Endothelial cell of umbilical vein (primary cell): ENCODE measurements around the gene TNFAIP1. TPM values are rescaled to one million over a fixed set of nuclear protein-coding genes. Genes with fewer than 3 reads are reported as not detected.
A peak's percentile ranks its signal among the peaks of the same experiment; 100 is the strongest.

Experiments used
- BruUV-seq: library from RNA; stranded (reverse); fragments of 400-500 nt; replicated peaks from 2 replicates; lab custom pipeline; 2021; lab: Mats Ljungman, UMichigan
- CTCF ChIA-PET: fragments of 300-600, 350-600 bp; sonication (Branson Sonifier 250); formaldehyde crosslinking; loops from one replicate; lab custom pipeline; 2021; ENCODE audit warnings: antibody characterized with exemption, inconsistent platforms; lab: Charles Lee
- POLR2A ChIA-PET: fragments of 300-600, 350-600 bp; sonication (Branson Sonifier 250); formaldehyde crosslinking; loops from one replicate; lab custom pipeline; 2021; ENCODE audit warnings: antibody characterized with exemption, inconsistent platforms; lab: Charles Lee
- DNase-seq: peaks from one replicate; pipeline ENCODE4 v3.0.0-alpha.2; 2011; ENCODE audit warnings: low read depth, low spot score
- FAIRE-seq: peaks from 2 replicates; lab custom pipeline; 2011; peaks lifted over from hg19 to GRCh38; lab: Jason Lieb, UNC
- H2AFZ ChIP-seq: 2 replicates; pipeline ENCODE4 v1.6.0; 2012; ENCODE audit warnings: low read depth, low read length, control low read depth, inconsistent platforms
- H3K27ac ChIP-seq: 2 replicates; pipeline ENCODE4 v1.5.1; 2011; ENCODE audit warnings: low read depth, mild to moderate bottlenecking, control low read depth, low read length, moderate library complexity; ENCODE audit not compliant: insufficient read depth
- H3K27me3 ChIP-seq, 2 experiments: 2 replicates each; pipeline versions ENCODE4 v1.6.0 to v1.6.1; 2011; ENCODE audit warnings: low read length in 2 of 2, mixed read lengths in 1 of 2; ENCODE audit not compliant: control insufficient read depth in 2 of 2, insufficient read depth in 2 of 2
- H3K36me3 ChIP-seq, 2 experiments: 2 replicates in 1 of 2; 3 replicates in 1 of 2; pipeline ENCODE4 v1.5.1; 2011; ENCODE audit warnings: low read length in 2 of 2, mild to moderate bottlenecking in 1 of 2, moderate library complexity in 1 of 2; ENCODE audit not compliant: control insufficient read depth in 2 of 2, insufficient read depth in 2 of 2; ENCODE audit errors: extremely low read depth in 1 of 2
- H3K4me1 ChIP-seq: 3 replicates; pipeline ENCODE4 v1.5.1; 2011; ENCODE audit warnings: mild to moderate bottlenecking, low read length; ENCODE audit not compliant: control insufficient read depth, insufficient read depth; ENCODE audit errors: extremely low read depth
- H3K4me2 ChIP-seq: 2 replicates; pipeline ENCODE4 v1.6.1; 2011; ENCODE audit warnings: low read length, control low read depth, mixed read lengths; ENCODE audit not compliant: insufficient read depth
- H3K4me3 ChIP-seq, 3 experiments: fragments of 200-600 bp in 1 of 3; sonication (generic), shearing (Covaris generic) in 1 of 3; replicated peaks in 1 of 3; 2 replicates each; pipeline ENCODE4 v1.5.1; 2011 to 2016; ENCODE audit warnings: control low read depth in 3 of 3, low read length in 3 of 3, mild to moderate bottlenecking in 2 of 3, inconsistent platforms in 1 of 3, low read depth in 1 of 3, moderate library complexity in 1 of 3; ENCODE audit not compliant: insufficient read depth in 1 of 3
- H3K79me2 ChIP-seq: 2 replicates; pipeline ENCODE4 v1.6.0; 2012; ENCODE audit warnings: low read length, inconsistent platforms; ENCODE audit not compliant: control insufficient read depth, insufficient read depth
- H3K9ac ChIP-seq: replicated peaks from 2 replicates; pipeline ENCODE3; 2011; ENCODE audit warnings: low read length, control low read depth; ENCODE audit not compliant: insufficient read depth; ENCODE audit errors: extremely low read depth
- H3K9me1 ChIP-seq: replicated peaks from 3 replicates; pipeline ENCODE4 v1.6.0; 2011; ENCODE audit warnings: mild to moderate bottlenecking, low read length; ENCODE audit not compliant: control insufficient read depth, insufficient read depth; ENCODE audit errors: extremely low read depth
- H3K9me3 ChIP-seq: replicated peaks from 2 replicates; pipeline ENCODE4 v1.5.1; 2012; ENCODE audit warnings: low read length, inconsistent platforms; ENCODE audit not compliant: control insufficient read depth, insufficient read depth
- H4K20me1 ChIP-seq: replicated peaks from 2 replicates; pipeline ENCODE3; 2011; ENCODE audit warnings: mild to moderate bottlenecking, low read length; ENCODE audit not compliant: control insufficient read depth, insufficient read depth; ENCODE audit errors: extremely low read depth
- EZH2 ChIP-seq: IDR thresholded peaks from 2 replicates; pipeline ENCODE4 v1.6.1; 2012; ENCODE audit warnings: borderline replicate concordance, low read depth, mild to moderate bottlenecking, moderate library complexity, low read length, inconsistent platforms; ENCODE audit not compliant: severe bottlenecking
- FOS ChIP-seq: IDR thresholded peaks from 2 replicates; pipeline ENCODE4 v1.6.1; 2011; ENCODE audit warnings: mild to moderate bottlenecking, low read length, moderate library complexity, borderline replicate concordance; ENCODE audit not compliant: insufficient read depth
- GATA2 ChIP-seq: IDR thresholded peaks from 2 replicates; pipeline ENCODE4 v1.7.0; 2011; ENCODE audit warnings: low read depth, mild to moderate bottlenecking, moderate library complexity, mixed read lengths, low read length; ENCODE audit not compliant: insufficient read length, insufficient read depth
- JUN ChIP-seq: IDR thresholded peaks from 2 replicates; pipeline ENCODE4 v1.6.1; 2011; ENCODE audit warnings: borderline replicate concordance, low read depth; ENCODE audit not compliant: insufficient read length, insufficient read depth
- MAX ChIP-seq: IDR thresholded peaks from 2 replicates; pipeline ENCODE4 v1.6.1; 2011; ENCODE audit not compliant: insufficient read depth, insufficient read length
- MYC ChIP-seq: IDR thresholded peaks from one replicate; pipeline ENCODE4 v1.6.1; 2011; ENCODE audit warnings: mild to moderate bottlenecking, low read depth, low read length
- POLR2A ChIP-seq: IDR thresholded peaks from 2 replicates; pipeline ENCODE4 v1.6.1; 2012; ENCODE audit warnings: low read depth, mild to moderate bottlenecking, control low read depth, low read length
- POLR2AphosphoS5 ChIP-seq: IDR thresholded peaks from 2 replicates; pipeline ENCODE4 v1.6.1; 2012; ENCODE audit warnings: low read depth, mild to moderate bottlenecking, control low read depth, low read length, moderate library complexity; ENCODE audit not compliant: insufficient read depth
- dilution Hi-C: fragments of 300-500 bp; cut with MboI; formaldehyde crosslinking; loops from one replicate; pipeline ENCODE4 v1.15.0; 2019; ENCODE audit warnings: low sequenced_read_pairs; ENCODE audit not compliant: extremely low pct_ligation_motif_present
- intact Hi-C: fragments of 100-400 bp; cut with micrococcal nuclease; formaldehyde crosslinking; loops from one replicate; pipeline ENCODE4 v1.10.0; 2022
- polyA plus RNA-seq, 4 experiments: library from polyadenylated mRNA; depleted of rRNA in 3 of 4; stranded (reverse) in 3 of 4; unstranded in 1 of 4; fragments of >200 nt; gene quantifications; 2 replicates each; pipeline versions ENCODE4 v1.2.1 to v1.2.3, GENCODE V29; 2011 to 2012; ENCODE audit warnings: missing spikeins in 1 of 4
- total RNA-seq: library from RNA; stranded (reverse); gene quantifications from 2 replicates; pipeline ENCODE4 v1.2.3, GENCODE V29; 2021
- TF ChIP-seq, protein P1 (sequence below), 2 donors: IDR thresholded peaks; 1 replicate in 1 of 2; 2 replicates in 1 of 2; pipeline ENCODE4 v1.5.1; 2011; ENCODE audit warnings: low read length in 2 of 2, mild to moderate bottlenecking in 2 of 2, moderate library complexity in 2 of 2, control low read depth in 1 of 2, inconsistent platforms in 1 of 2, low read depth in 1 of 2; ENCODE audit not compliant: insufficient read depth in 1 of 2; ENCODE audit errors: extremely low read depth in 1 of 2

Gene TNFAIP1
- total and polyA plus RNA-seq, 2 donors (not counting 3 experiments of a cell fraction or from before 2014, with no cell fraction given), result 85.7 to 89.6 TPM

- Histone ChIP-seq H2AFZ (no peak overlapping the region), H3K4me1 (peaks cover 37% of the 10 kb centered on the region), H3K36me3 (peaks cover 3 to 14% of the 10 kb centered on the region in 2 experiments), H3K4me3 (peak overlapping the region in 1 of 3 experiments; percentile 65), H3K9ac (peak overlapping the region; percentile 84), H3K4me2 (peak overlapping the region; percentile 70), H3K27me3 (no peaks in the 10 kb centered on the region), H3K27ac (peak overlapping the region; percentile 69), H4K20me1 (no peaks in the 10 kb centered on the region), H3K79me2 (peaks cover 44% of the 10 kb centered on the region), H3K9me1 (no peaks in the 10 kb centered on the region), H3K9me3 (no peaks in the 10 kb centered on the region)
- DNase-seq, result peak; percentile 25
- intact Hi-C loops, result no loop called here
- dilution Hi-C loops, result no loop called here
- TSS peak; percentile 27 for BruUV-seq
- no peak for FAIRE-seq
- TF ChIP-seq FOS, result no peak
- TF ChIP-seq JUN, result no peak
- no peak for TF ChIP-seq POLR2AphosphoS5
- no peak for TF ChIP-seq MYC
- no peak for TF ChIP-seq EZH2
- TF ChIP-seq GATA2, result no peak
- TF ChIP-seq, protein P1, sequence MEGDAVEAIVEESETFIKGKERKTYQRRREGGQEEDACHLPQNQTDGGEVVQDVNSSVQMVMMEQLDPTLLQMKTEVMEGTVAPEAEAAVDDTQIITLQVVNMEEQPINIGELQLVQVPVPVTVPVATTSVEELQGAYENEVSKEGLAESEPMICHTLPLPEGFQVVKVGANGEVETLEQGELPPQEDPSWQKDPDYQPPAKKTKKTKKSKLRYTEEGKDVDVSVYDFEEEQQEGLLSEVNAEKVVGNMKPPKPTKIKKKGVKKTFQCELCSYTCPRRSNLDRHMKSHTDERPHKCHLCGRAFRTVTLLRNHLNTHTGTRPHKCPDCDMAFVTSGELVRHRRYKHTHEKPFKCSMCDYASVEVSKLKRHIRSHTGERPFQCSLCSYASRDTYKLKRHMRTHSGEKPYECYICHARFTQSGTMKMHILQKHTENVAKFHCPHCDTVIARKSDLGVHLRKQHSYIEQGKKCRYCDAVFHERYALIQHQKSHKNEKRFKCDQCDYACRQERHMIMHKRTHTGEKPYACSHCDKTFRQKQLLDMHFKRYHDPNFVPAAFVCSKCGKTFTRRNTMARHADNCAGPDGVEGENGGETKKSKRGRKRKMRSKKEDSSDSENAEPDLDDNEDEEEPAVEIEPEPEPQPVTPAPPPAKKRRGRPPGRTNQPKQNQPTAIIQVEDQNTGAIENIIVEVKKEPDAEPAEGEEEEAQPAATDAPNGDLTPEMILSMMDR (IDR thresholded peaks at IDR 0.05; ENCODE audit: extremely low read depth in 1 of 2, insufficient read depth in 1 of 2, low read depth in 1 of 2, low read length in 2 of 2), result no peak
- TF ChIP-seq MAX, result no peak
- TF ChIP-seq POLR2A, result no peak
- ChIA-PET CTCF (interaction anchor here (2.0 to 2.5 kb wide), 3 partner anchors 12 to 440 kb away, joined by 7 to 31 read pairs (median 12); partner anchors contain the start of genes LYRM9 and POLDIP2), POLR2A (no interaction called here)
These were observed 1.4 kb upstream of the TNFAIP1 start for GRCh38 chr17:28334171-28334570.
